Stimulated activated CD8-positive, alpha-beta memory T cell treated with anti-CD3 and anti-CD28 coated beads, Interleukin-15, amount 100 ng/mL, for 4 hours (primary cell): ENCODE measurements around the gene ABCB10.
A peak's percentile ranks its signal among the peaks of the same experiment; 100 is the strongest.
"Not testable (repeated sequence)": the region's sequence is repeated elsewhere in the genome, so short reads cannot be mapped to it uniquely, and the experiment has no call there.

Experiments
- DNase-seq, 2 donors: peaks; one replicate each; pipeline ENCODE4 v3.0.0-alpha.2; 2020; ENCODE audit warnings: low read depth in 2 of 2

The ABCB10 gene

DNA sequence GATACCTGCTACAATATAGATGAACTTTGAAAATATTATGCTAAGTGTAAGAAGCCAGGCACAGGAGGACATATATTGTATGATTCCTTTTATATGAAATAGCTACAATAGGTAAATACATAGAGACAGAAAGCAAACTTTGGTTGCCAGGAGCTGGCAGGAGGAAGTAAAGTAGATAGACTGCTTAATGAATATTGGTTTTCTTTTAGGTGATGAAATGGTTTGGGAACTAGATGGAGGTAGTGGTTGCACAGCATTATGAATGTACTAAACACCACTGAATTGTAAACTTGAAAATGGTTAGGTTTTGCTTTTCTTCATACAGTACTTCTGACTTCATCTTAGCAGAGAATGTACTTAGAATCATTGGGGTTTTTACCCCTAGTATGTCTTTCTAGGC lies 21.5 kb downstream of the ABCB10 start:
- no peak for DNase-seq

DNA sequence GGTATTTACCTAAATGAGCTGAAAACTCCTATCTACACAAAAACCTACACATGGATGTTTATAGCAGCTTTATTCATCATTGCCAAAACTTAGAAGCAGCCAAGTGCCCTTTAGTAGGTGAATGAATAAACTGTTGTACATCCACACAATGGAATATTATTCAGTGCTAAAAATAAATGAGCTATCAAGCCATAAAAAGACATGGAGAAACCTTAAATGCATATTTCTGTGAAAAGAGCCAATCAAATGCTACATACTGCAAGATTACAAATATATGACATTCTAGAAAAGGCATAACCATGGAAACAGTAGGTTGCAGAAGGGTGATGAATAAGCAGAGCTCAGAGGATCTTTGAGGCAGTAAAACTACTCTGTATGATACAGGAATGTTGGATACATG lies 23.3 kb downstream of the ABCB10 start:
- DNase-seq: no peak

DNA sequence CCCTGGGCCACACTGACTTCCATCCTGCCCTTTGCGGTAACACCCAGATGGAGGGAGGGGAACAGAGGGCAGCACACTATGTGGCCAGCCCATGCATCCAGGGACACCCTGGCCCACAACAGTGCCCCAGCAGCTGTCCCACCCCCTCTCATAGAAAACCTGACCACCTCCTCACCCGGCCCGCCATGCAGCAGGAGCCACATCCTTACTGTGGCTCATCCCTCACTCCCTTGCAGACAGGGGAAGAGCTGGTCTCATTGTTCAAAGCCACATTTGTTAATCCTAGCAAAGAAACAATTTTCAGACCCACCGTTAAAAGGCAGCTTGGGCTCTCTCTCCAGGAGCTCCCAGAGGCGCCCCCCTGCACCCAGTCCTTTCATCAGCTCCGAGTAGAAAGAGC lies 27.2 kb downstream of the ABCB10 start:
- DNase-seq: no peak

DNA sequence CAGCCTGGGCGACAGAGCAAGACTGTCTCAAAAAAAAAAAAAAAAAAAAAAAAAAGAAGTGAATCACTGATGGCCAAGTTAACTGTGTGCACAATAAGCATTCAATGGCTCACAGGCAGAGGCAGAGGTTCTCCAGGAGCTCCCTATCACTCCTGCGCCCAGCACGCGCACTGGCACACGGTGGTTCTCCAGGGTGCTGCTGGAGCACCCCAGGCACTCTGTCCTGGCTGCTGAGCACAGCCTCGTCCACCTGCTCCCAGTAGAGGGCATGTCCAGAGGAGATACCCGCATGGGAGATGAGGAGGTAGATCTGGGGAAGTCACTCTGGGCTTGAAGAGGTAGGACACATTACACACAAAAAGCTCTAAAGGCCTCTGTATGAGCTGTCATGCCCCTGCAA lies 28.9 kb downstream of the ABCB10 start:
- no peak for DNase-seq

DNA sequence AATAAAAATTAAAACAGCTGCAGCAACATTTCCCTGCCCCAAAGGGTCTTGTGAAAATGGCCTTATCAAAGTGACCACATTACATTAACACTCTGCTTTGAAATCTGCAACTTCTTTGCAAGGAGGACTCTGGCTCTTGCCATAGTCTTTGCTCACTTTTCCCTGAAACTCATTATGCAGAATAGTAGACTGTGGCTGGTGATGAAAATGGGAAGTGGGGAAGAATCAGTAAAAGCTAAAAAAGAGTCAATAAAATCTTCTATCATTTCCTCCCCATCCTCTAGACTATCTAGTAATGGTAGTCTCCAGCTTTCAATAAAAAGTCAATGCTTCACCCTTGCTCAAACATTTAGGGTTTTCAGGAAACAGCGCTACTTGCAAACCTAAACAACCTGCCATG lies 31.8 kb downstream of the ABCB10 start:
- no peak for DNase-seq

DNA sequence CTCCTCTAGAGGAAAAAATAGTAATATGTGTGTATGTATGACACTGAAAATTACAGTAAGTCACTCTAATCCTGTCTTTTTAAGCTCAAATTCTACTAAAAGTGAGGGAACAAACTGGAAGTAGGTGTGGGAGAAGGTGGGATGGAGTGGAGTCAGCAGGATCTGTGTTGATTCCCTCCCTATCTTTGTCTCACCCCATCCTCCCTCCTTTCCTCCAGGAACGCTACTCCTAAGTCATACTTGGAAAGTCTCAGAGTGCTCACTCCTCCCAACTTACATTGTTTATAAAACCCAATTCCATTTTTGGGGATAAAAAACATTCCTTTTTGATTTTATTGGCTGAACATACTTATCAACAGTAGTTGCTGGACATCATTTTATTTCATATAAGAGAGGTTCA lies 35.5 kb downstream of the ABCB10 start:
- DNase-seq: no peak

DNA sequence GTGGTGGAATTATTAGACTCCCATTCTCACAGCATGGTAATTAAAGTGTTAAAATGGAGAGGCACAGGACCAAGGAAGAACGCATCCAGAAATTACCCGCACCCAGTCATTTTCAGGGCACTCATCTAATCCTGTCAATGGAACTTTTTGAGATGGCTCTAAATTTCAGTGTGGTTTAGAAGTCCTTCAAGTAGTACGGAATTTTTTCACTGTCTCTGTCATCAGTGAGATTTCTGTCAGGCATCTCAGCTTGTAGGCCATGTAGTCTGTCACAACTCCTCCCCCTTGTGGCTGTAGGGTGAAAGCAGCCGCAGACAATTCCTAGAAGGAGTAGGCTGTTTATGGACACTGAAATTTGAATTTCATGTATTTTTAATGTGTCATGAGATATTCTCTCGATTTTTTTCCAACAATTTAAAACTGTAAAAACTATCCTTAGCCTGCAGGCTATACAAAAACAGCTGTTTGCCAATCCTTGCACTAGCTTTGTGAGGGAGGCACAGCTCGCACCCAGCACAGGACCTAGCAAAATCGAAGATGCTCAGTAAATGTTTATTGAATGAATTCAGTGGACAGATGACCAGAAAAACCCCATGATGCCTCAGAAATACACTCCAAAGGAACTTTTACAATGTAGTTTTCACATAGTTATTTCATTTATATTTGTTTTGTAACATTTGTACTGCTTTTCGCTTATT lies 43.8 kb downstream of the ABCB10 start:
- peak; percentile 12 to 28 for DNase-seq

DNA sequence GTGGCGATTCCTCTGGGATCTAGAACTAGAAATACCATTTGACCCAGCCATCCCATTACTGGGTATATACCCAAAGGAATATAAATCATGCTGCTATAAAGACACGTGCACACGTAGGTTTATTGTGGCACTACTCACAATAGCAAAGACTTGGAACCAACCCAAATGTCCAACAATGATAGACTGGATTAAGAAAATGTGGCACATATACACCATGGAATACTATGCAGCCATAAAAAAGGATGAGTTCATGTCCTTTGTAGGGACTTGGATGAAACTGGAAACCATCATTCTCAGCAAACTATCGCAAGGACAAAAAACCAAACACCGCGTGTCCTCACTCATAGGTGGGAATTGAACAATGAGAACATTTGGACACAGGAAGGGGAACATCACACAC lies 46.9 kb downstream of the ABCB10 start:
- DNase-seq: not testable (repeated sequence)

DNA sequence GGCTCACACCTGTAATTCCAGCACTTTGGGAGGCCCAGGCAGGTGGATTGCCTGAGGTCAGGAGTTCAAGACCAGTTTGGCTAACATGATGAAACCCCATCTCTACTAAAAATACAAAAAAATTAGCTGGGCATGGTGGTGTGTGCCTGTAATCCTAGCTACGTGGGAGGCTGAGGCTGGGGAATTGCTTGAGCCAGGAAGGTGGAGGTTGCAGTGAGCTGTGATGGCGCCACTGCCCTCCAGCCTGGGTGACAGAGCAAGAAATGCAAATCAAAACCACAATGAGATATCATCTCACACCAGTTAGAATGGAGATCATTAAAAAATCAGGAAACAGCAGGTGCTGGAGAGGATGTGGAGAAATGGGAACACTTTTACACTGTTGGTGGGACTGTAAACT lies 47.3 kb downstream of the ABCB10 start:
- not testable (repeated sequence) for DNase-seq

DNA sequence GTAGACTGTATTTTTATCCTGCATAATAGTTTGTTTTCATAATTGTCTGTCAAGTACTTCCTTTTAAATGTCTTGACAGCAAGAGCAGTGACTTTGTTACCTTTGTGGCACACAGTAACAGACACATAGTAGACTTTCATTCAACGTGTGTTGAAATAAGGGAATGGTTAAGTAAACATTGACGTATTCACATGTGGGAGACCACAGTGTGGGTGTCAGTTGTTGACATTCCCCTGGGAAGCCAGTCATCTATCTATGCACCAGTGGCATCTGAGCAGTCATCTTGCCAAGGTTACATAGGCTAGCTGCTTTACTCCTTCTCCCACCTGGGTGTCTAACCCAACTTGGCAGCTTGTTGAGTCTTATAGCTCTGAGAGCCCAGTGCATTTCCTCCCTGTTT lies 48.9 kb downstream of the ABCB10 start:
- no peak for DNase-seq

DNA sequence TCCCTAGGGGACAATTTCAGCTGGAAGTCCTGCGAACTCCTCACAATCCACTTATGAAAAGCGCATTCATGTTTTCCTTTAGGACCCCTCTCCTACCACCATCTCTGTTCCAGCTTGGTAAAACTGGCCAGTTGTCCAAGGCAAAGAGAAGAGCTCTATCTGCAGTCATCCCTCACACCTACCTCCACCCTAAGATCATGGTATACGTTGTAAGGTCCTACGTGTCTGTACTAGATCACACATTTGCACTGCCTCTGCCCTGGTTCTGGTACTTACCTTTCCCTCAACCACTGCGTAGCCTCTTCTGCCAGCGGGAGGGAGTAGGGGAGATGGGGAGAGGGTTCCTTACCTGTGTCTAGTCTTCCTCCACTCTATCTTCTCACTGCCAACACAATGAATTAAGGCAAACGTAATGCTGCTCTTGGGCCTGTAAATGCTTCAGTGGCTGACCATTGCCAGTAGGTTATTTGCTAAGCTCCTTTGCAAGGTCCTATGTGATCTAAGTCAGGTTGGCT lies 49.6 kb downstream of the ABCB10 start:
- DNase-seq: no peak

DNA sequence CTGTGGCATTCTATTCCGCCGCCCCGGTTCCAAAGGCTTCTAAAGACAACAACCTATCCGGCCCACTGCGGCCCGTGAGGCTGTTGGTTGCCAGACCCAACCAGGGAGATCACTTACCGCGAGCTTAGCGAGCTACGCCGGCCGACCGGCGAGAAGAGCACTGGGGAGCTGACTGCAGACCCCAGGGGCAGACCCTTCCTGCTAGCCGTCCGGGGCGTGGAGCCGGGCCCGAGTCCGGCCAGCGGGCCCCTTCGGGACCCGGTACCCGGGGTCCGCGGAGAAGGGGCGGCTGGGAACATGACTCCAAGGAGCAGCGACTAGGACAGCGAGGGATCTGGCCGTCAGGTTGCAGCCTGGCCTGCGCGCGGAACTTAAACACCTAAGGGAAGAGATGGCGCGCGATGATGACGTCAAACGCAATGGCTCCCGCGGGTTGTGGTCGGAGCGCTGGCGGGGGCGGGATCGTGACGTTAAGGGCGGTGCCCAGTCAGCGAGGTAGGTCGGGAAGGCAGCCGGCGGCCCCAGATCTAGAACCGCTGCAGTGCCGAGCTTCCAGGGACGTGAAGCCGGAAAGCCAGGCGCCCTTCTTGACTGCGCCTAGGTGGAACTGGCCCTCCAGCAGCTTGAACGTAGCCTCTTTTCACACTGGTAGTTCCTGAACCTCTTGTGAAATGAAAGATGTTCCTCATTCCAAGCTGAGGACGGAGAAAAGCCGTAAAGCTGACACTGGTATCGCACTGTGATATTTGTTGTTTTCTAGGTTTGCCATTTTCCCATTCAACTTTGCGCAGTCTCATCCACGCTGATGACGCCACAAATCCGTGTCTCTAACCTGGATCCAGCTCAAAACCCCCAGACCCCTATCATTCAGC lies 50.3 kb downstream of the ABCB10 start, which contains the start of gene NUP133:
TSS of gene NUP133 (minus strand) at position 391 of the 872 bp plus-strand sequence. CDS start at position 299, 92 bp downstream.
- peak; percentile 96 to 97 for DNase-seq

DNA sequence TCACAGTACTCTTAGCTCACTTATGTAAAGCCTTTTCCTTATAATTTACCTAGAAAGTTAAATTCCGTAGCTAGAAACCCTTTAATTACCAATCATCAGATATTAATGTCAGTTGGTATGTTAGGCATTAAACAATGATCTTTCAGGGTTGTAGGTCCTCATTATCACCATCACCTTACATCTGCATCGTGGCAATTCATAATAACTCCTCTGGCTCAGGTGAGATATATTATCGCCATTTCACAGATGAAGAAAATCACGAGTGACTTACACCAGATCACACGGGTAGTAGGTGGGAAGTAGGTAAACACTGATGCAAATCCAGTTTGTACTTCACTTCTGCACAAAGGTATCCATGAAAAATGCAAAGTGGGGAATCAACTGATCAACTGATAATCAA lies 51.0 kb downstream of the ABCB10 start:
- DNase-seq: no peak

DNA sequence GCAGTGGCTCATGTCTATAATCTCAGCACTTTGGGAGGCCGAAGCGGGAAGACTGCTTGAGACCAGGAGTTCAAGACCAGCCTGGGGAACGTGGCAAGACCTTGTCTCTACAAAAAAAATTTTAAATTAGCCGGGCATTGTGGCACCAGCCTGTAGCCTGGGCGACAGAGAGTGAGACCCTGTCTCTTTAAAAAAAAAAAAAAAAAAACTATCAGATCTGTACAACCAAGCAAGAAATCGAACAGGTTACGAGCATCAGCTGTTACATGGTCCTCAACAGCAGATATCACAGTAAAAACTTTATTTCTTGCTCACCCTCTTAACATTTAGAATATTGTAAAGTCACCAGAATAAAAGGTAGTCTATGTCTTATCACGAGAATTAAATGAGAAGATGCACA lies 51.9 kb downstream of the ABCB10 start:
- DNase-seq: no peak

DNA sequence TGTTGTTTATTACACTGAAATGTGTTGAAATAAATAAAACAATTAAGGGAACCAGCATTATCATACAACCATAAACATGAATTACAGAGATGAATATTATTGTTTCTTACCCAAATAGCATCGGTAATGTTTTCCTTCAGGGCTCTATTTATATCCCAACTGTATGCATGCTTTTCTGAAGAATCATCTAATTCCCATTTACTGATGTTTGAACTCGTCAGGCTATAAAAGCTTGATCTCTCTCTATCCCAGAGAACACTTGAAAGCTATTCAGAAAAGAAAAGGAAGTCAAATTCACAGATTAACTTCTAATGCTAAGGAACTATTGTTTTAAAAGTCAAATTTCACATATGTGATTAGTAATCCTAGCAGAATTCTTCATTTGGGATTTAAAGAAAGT lies 62.7 kb downstream of the ABCB10 start:
- DNase-seq: no peak

DNA sequence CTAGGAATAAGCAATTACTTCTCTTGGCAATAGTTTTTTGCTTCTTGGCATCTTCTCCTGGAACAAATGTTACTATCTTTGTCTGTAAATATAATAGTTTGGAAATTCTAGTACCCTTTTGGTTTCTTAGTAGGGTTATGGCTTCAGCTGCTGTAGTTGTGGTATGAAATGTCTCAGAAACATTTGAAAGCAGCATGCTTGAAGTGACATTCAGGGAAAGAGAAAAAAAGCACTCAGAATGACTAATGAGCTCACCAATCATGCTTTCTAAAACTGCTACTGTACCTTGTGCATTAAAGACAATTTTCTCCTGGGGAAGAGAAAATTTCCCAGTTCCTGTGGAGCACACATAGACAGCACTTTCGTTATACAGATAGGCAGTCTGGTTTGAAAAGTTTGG lies 71.3 kb downstream of the ABCB10 start:
- no peak for DNase-seq

DNA sequence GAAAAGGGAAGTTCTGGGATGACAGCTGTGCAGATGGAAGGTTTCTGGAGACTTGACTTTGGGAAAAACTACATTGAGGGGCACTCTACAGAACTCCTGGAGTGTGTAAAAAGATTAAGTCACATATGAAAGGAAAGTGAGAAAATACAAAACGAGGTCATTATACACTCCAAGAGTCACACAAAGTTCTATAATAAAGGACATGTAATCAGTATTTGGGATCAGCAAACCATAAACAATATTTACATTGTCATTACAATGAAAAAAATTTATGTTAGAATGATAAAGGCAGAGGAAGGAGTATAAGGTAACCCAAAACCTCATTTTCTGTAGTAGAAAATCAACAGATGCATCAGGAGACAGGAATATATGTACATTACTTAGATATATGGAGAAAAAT lies 73.2 kb downstream of the ABCB10 start:
- DNase-seq: no peak

DNA sequence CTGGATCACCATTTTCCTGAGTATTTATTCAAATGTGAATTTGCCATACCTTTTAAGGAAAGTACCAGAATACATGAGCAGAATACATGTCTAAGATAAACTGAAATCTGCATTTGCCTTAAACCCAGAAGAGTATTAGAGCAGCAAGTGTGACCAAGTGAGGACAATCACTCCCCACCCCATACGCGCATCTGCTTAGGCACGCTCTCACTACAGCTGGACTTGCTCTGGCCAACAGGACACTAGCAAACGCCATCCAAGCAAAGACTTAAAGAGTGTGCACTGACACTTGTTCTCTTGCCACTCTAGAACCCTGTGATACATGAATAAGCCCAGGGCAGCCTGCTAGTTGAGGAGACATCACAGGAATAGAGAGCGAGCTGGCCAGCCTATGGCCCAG lies 76.0 kb downstream of the ABCB10 start:
- DNase-seq: no peak

DNA sequence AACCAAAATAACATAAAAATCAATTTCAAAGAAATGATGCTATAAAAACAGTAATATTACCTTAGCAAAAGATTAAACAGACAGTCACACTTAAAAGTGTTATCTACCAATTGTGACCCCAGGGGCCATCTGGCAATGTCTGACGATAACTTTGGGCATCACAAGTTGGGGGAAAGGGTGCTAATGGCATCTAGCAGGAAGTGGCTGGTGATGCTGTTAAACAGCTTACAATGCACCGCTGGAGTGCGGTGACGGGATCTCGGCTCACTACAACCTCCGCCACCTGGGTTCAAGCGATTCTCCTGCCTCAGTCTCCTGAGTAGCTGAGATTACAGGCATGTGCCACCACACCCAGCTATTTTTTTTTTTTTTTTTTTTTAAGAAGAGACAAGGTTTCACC lies 78.0 kb downstream of the ABCB10 start:
- DNase-seq: no peak

DNA sequence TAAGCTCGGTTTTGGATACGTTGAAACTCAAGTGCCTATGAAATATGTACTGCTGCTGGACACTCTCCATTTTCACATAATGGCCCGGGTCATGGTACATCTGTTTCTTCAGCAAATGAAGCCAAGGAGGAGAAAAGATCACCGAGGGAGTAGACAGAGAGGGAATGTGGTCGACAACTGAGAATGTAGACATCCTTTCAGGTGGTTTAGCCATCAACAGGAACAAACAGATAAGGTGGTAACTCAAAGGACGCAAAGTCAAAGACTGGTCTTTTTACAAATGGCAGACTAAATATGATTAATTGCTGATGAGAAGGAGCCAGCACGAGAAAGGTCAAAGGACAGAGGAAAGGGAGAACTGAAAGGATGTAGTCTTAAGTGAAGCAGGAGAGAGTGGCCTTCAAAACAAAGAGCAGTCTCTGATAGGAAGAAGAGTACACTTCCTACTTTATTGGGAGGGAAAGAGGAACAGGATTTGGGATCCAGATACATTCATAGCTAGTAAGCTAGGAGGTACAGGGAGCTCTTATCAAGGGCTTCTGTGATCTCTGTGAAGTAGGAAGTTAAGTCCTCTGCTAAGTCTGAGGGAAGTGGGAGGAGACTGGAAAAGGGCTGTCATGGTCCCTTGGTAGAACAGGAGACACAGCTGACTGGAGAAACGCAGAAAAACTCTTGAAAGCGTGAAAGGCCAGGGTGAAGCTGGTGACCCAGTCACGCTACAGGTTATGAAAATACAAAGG lies 78.7 kb downstream of the ABCB10 start:
- no peak for DNase-seq

DNA sequence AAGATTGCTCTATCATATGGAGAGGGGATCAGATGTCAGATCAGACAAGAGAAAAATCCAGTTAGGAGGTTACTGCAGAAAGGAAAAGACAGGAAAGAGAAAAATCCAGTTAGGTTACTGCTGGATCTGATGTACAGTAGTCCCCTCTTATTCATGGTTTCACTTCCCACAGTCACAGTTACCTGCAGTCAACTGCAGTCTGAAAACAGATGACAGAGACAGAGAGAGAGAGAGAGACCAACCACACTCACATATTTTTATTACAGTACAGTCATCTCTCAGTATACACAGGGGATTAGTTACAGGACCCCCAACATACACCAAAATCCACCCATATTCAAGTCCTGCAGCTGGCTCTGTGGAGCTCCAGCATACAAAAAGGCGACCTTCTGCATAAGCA lies 79.7 kb downstream of the ABCB10 start:
- no peak for DNase-seq

DNA sequence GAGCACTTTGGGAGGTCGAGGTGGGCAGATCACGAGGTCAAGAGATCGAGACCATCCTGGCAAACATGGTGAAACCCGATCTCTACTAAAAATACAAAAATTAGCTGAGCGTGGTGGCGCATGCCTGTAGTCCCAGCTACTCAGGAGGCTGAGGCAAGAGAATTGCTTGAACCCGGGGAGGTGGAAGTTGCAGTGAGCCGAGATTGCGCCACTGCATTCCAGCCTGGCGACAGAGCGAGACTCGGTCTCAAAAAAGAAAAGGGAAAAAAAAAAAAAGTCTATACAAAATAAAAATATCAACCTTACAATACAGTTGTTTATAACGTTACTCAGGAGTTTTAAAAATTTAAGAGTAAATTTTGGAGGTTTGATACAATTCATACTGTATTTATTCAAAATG lies 82.6 kb downstream of the ABCB10 start:
- not testable (repeated sequence) for DNase-seq
